Subcutaneous preadipocyte (primary cell): ENCODE results near the gene SPRY4. TPM values are rescaled to one million over a fixed set of nuclear protein-coding genes. Genes with fewer than 3 reads are reported as not detected.

ENCODE experiments used
- small RNA-seq: library from RNA; depleted of rRNA; stranded (forward); fragments of <200 nt; gene quantifications from one replicate; pipeline ENCODE3, GENCODE V24; 2012
- total RNA-seq: library from RNA; depleted of rRNA; stranded (reverse); fragments of >200 nt; gene quantifications from 2 replicates; pipeline ENCODE4 v1.2.3, GENCODE V29; 2012

SPRY4 gene, protein sequence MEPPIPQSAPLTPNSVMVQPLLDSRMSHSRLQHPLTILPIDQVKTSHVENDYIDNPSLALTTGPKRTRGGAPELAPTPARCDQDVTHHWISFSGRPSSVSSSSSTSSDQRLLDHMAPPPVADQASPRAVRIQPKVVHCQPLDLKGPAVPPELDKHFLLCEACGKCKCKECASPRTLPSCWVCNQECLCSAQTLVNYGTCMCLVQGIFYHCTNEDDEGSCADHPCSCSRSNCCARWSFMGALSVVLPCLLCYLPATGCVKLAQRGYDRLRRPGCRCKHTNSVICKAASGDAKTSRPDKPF
- 14.7 and 45.2 TPM in 2 replicates for total RNA-seq

DNA sequence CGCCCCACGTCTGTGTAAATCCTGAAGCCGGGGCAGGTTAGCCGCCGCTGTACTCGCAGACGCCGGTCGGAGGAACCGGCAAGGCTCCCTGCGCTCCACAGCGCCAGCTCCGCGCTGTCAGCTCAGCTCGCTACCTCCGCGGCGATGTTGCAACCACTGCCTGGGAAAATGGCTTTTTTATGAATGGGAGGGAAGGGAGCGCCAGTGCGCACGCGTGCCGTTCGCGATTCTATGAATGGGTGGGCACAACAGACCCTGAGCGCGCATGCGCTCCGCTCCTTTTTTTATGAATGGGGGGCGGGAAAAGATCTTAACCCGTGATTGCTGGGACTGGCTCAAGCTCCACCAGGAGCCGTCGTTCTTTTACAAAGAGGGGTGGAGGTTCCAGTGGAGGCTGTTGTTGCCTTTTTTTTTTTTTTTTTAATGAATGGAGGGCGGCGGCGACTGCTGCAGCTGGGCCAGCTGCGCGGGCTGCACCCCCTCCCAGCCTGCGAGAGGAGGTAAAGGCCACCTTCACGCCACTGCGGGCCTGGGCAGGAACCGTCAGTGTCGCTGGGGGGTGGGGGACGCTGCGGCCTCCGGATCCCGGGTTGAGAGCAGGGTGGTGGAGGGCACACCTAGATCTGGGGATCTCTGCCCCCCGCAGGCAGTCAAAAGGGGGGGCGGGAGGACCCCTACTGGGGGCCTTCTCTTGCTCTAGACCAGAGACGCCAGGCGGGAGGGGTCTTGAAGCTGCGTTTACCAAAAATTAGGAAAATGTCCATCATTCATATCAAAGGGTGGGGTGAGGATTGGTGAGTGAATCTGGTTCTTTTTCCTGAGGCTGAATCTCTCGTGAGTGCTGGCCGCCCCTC is at the start of gene SPRY4:
TSS of gene SPRY4 (minus strand) at position 151 of the 854 bp plus-strand sequence. CDS start 9,913 bp downstream, outside the sequence.

Small RNA genes lying within 50 kb of the gene (small RNA-seq; reads per million reads assigned to genes)
- not detected for gene RF02038
- not detected for gene RF02039

Other genes starting within 250 kb of the SPRY4 start
- 83.4 and 84.1 TPM in 2 replicates for gene NDFIP1, start 216.2 kb downstream of the SPRY4 start, total RNA-seq